AG20443 (cell line): ENCODE data around the gene VAV3.
"Not testable (repeated sequence)": the region's sequence is repeated elsewhere in the genome, so short reads cannot be mapped to it uniquely, and the experiment has no call there.

Experiments
- DNase-seq: peaks from one replicate; pipeline ENCODE4 v3.0.0; 2012; ENCODE audit warnings: low spot score, mixed read lengths

The VAV3 gene

GRCh38 chr1:107680579-107680985 is 284.4 kb downstream of the VAV3 start:
- no peak for DNase-seq

DNA sequence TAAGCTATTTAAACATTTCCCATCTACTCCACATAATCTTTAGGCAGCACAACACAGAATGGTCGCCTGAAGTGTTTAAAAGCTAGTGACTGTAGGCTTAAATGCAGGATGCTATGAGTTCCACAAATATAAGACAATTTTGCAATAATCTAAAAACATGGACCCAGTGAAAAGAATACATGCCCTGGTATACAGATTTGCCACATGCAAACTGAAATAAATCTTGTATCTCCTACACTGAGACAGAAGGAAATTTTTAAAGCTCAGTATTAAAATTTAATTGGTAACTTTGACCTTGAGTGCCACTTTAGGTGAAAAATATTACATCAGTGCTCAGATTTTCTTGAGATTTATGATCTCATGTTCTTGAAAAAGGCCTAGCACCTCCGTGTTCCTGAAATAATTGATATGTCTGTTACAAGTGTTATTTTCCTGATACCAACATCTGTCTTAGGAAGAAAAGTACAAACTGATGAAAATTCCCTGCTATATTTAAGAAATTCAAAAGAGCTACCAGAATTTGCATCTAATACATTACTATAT is 285.5 kb downstream of the VAV3 start:
- no peak for DNase-seq

DNA sequence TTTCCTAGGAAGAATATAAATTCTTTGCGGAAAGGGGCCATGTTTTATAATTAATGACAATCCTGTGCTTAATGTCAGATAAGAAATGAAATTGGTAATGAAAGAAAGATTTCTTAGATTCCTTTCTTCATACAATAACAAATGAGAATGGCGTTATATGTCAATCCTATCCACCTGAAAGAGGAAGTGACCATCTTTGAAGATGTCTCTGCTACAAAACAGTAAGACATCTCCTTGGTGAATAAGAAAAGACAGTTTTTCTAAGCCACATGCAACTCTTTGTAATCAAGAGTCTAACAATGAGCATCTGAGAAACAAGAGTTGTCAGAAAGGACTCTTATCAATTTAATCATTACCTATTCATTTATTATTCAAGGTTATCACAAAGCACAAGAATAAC is 286.0 kb downstream of the VAV3 start:
- DNase-seq, result no peak

DNA sequence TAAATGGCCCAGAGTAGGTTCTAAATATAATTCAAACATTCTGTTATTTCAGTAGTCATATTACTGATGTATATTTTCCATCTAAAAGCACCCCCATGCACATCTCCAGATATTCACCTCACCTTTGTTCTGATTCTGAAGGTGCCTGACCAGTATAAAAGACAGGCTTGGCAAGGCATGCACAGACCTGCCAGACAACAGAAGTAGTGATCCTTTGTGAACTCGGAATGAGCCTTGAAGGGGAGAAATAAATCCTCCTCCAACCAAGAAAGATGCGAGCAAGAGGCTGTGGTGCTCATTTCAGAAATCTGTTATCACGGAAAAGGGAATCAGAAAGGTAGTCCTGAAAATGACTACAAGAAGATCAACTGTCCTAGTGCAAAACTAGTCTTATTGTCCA is 287.3 kb downstream of the VAV3 start:
- DNase-seq, result no peak

DNA sequence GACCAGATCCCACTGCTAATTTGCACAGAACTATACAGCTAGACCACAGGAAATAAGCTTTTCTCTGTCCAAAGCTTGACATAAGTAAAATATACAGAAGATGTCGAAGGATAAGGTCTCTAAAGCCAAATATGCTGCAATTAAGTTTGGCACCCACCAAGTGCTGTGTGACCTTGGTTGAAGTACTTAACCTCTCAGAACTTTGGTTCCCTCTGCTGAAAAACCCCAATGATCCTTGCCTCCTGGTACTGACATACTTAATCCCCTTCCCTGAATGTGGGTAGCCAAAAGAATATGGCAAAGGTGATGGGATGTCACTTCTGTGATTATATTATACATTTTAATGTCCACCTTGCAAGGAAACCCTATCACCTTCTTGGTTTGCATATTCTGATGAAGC is 290.5 kb downstream of the VAV3 start:
- DNase-seq, result no peak

DNA sequence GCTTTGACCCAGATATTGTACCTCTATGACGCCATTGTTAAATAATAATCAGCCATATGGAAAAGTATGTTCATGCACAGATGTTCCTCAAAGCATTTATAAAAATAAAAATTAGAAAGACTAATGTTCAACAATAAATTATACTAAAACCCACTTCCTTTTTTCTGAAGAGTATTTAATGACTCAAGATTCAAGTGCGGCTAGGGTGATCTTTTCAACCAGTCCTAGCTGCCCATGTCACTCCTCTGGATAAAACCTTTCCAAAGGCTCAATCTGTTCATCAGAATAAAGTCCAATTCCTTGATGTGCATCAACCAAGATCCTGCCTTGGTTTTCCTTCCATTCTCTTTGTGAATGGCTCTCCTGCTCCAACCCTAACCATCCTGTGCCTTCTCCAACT is 292.0 kb downstream of the VAV3 start:
- no peak for DNase-seq

GRCh38 chr1:107670397-107671040 is 294.5 kb downstream of the VAV3 start:
- DNase-seq, result no peak

DNA sequence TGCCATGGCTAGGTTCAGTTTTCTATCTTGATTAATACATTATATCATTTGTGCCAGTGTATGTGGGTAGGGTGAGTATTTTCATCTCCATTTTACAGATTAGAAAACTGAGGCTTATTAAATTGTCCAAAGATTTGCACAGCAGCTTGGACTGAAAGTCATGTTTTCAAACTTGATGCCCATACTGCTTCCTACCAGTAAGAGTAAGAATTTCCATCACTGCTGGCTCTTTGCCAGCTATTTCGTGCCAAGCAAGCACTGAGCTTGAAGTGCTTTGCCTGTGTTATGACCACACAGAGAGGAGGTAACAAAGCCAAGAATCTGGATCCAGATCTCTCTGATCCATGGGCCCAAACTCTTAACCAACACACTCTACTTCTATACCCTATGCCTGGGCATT is 295.0 kb downstream of the VAV3 start:
- DNase-seq, result peak; percentile 30

GRCh38 chr1:107668762-107669161 is 296.2 kb downstream of the VAV3 start:
- no peak for DNase-seq

DNA sequence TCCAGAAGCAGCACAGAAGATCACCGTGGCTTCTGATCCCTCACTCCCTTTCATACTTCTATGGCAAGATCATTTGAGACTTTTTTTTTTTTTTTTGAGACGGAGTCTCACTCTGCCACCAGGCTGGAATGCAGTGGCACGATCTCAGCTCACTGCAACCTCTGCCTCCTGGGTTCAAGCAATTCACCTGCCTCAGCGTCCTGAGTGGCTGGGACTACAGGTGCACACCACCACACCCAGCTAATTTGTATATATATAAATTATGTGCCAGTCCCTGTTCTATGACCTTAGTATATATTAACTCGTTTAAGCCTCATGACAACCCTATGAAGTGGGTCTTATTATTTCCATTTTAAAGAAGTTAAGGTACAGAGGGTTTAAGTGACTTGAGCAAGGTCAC is 298.5 kb downstream of the VAV3 start:
- no peak for DNase-seq

DNA sequence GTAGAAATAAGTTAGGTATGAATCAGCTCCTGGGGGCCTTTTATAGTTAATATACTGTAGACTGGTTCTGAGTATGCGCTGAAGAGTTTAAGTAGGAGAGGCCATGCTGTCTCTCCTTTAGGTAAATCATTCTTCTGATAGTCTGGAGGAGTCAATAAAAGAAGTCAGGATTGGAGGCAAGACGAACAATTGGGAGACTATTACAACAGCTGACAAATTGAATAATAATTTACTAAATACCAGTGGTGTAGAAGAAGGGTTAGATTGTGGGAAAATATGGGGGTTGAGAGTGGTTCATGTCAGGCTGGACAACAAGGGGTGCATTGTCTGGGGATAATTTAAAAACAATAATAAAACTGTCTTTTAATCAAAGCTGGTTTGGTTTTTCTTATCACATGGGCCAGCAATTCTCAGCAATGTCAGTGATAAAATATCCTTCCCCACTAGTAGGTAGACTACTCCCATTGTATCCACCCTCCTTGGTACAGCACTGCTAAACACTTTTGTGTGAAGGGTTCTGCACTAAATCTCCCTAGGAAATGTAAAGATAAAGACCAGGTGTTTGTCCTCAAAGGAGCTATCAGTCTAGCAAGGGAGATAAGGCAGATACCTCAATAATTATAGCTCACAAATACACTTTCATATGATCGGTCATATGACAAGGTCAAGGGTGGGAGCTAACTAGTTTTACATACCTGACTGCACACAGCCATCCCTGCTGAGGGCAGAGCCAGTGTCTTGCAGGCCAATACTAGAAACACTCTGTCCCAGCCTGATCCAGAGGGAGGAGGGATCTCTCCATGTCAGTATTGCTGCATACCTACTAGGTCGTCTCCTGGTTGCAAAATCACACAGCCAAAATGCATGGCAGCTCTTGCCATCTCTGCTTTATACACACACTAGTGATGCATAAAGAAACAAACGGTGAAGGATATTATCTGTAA is 299.7 kb downstream of the VAV3 start:
- DNase-seq, result no peak

- DNase-seq, result no peak
Observed at GRCh38 chr1:107662971-107663370, 302.0 kb downstream of the VAV3 start.

- no peak for DNase-seq
Observed at GRCh38 chr1:107661158-107661557, 303.8 kb downstream of the VAV3 start.

- DNase-seq, result no peak
Observed at GRCh38 chr1:107659961-107660360, 305.0 kb downstream of the VAV3 start.

GRCh38 chr1:107657356-107657755 is 307.6 kb downstream of the VAV3 start:
- no peak for DNase-seq

GRCh38 chr1:107653765-107654164 is 311.2 kb downstream of the VAV3 start:
- DNase-seq, result no peak

GRCh38 chr1:107653005-107653404 is 312.0 kb downstream of the VAV3 start:
- no peak for DNase-seq

GRCh38 chr1:107650825-107651224 is 314.2 kb downstream of the VAV3 start:
- not testable (repeated sequence) for DNase-seq

DNA sequence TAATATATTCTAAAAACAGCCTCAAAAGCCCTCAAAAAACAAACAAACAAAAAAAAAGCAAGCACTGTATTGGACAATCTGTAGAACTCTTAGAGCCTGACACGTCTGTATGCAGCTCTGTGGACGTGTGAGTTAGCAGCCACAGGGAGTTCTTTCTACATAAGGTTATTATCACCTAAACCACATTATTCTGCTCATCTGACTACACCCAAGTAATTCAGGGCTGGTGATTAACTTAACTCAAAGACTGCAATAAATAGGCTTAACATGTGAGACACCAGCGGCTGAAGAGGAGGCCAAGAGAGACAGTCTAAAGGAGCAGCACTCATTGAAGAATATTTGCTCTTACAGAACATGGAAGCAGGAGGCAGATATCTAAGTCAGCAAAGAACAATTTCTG is 316.0 kb downstream of the VAV3 start:
- no peak for DNase-seq

- DNase-seq, result peak; percentile 72
Observed at GRCh38 chr1:107648071-107648470, 316.9 kb downstream of the VAV3 start.

DNA sequence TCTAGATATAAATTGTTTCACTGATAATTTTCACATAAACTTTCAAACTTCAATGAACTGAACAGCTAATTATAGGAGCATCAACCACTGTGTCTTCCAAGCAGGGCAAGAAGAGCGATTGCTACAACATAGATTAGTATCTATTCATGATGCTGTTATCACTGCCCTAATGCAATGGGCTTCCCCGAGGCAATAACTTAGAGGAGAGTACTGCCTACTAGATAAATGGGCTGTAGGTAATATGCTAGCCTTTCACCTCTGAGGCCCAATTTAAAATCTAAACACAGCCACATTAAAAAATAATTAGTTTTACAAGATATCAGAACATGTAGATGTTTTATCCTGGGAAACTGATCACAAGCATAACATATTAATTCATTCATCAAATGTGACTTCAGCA is 318.0 kb downstream of the VAV3 start:
- no peak for DNase-seq

GRCh38 chr1:107643766-107644165 is 321.2 kb downstream of the VAV3 start:
- no peak for DNase-seq

DNA sequence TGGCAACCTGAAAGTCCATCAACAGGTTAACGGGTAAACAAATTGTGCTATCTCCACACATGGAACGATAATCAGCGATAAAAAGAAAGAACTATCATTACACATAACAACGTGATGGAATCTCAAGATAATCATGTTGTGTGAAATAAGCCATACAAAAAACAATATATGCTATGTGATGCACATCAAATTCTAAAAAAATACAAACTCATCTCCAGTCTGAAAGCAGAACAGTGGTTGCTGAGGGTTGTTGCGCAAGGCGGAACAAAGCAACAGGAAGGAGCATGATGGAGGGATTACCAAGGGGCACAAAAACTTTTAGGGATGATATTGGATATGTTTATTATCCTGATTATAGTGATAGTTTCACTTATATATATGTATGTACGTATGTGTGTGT is 324.8 kb downstream of the VAV3 start:
- no peak for DNase-seq
